HTERT RPE-1 (cell line): ENCODE measurements around the gene OR4B1.

ENCODE experiments used
- in situ Hi-C: fragments of 300-500 bp; cut with MboI; formaldehyde crosslinking; loops from 4 replicates; pipeline ENCODE4 v1.14.3; 2020; ENCODE audit warnings: low sequenced_read_pairs

OR4B1 gene

DNA sequence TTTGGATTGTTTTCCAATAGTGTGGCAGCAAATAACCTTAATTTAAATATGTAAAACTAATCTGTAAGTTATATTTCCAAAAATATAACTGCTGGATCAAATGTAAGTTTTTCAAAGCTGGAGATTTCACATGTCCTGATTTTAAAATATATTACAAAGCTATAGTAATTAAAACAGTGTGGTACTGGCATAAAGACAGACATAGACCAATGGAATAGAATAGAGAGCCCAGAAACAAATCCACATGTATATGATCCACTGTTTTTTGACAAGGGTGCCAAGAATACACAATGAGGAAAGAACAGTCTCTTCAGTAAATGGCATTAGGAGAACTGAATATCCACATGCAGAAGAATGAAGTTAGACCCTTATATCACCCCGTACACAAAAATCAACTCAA, 32.3 kb downstream of the OR4B1 start:
- in situ Hi-C loops = no loop called here

DNA sequence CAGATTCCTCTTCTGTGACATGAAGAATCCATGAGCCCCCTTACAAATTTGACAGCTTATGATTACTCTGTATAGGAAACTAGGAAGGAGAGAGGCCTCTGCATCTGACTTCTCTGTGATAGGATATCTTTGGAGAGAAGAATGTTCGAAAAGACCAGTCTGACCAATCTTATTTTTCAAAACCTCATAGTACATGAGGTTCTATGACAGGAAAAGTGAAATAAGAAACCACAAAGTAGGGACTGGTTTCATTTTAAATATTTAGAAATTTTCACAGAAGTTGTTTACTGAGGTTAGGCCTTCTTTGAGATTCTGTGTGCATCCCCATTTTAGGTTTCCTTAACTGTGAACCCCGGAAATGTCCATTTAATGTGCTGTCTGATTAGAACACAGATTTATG, 45.0 kb downstream of the OR4B1 start:
- in situ Hi-C loops = no loop called here

DNA sequence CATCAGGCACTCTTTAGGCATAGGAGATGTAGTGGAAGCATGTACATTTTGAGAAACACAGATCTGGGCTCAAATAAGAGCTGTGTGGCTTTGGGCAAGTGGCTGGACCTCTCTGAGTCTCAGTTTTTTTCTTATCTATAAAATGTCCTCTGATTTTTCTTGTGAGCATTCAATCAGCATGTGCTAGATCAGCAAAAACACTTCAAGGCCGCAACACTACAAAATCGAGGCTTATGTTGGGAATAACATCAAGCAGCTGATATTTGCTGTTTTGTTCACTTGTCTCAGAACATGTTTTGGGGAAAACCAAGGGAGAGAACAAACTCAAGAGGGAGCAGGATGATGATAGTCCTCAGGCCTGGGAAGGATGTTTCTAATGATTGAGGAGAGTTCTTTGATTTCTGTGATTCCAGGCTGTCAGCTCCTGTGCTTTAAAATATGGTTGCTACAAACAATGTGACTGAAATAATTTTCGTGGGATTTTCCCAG, 46.9 kb downstream of the OR4B1 start, which contains the start of gene OR4X1:
Gene OR4X1, plus strand, starts transcription at position 439 of the 489 bp plus-strand sequence. Its CDS starts 0 bp downstream, at position 439.
- in situ Hi-C loops = no loop called here
